Left forelimb (tissue), 1 donor: Measurements from ENCODE around the gene DGKB.
"Not testable (repeated sequence)": the region's sequence is repeated elsewhere in the genome, so short reads cannot be mapped to it uniquely, and the experiment has no call there.

Experiments
- DNase-seq: peaks from one replicate; pipeline ENCODE4 v3.0.0-alpha.2; 2018; ENCODE audit warnings: low spot score

DGKB gene

GRCh38 chr7:14289957-14290356 lies 612.6 kb downstream of the DGKB start:
- no peak for DNase-seq

- no peak for DNase-seq
Observed at GRCh38 chr7:14288701-14289100, 613.9 kb downstream of the DGKB start.

- DNase-seq, result no peak
Observed at GRCh38 chr7:14287398-14287797, 615.2 kb downstream of the DGKB start.

GRCh38 chr7:14286036-14286435 lies 616.5 kb downstream of the DGKB start:
- DNase-seq, result no peak

- DNase-seq, result not testable (repeated sequence)
Observed at GRCh38 chr7:14279065-14279871, 623.3 kb downstream of the DGKB start.

GRCh38 chr7:14275356-14275755 lies 627.2 kb downstream of the DGKB start:
- no peak for DNase-seq

GRCh38 chr7:14271441-14271840 lies 631.1 kb downstream of the DGKB start:
- DNase-seq, result no peak

GRCh38 chr7:14270099-14270498 lies 632.5 kb downstream of the DGKB start:
- DNase-seq, result no peak

- DNase-seq, result no peak
Observed at GRCh38 chr7:14260011-14260410, 642.5 kb downstream of the DGKB start.

GRCh38 chr7:14258861-14259260 lies 643.7 kb downstream of the DGKB start:
- no peak for DNase-seq

- DNase-seq, result no peak
Observed at GRCh38 chr7:14258441-14258840, 644.1 kb downstream of the DGKB start.

- no peak for DNase-seq
Observed at GRCh38 chr7:14252458-14252857, 650.1 kb downstream of the DGKB start.

- no peak for DNase-seq
Observed at GRCh38 chr7:14242175-14242574, 660.4 kb downstream of the DGKB start.

GRCh38 chr7:14236834-14237233 lies 665.7 kb downstream of the DGKB start:
- no peak for DNase-seq

GRCh38 chr7:14235056-14235455 lies 667.5 kb downstream of the DGKB start:
- no peak for DNase-seq

GRCh38 chr7:14233868-14234369 lies 668.6 kb downstream of the DGKB start:
- no peak for DNase-seq

GRCh38 chr7:14233076-14233867 lies 669.3 kb downstream of the DGKB start:
- DNase-seq, result no peak

- no peak for DNase-seq
Observed at GRCh38 chr7:14229047-14229446, 673.5 kb downstream of the DGKB start.

- no peak for DNase-seq
Observed at GRCh38 chr7:14228341-14228740, 674.2 kb downstream of the DGKB start.

- DNase-seq, result no peak
Observed at GRCh38 chr7:14226126-14226525, 676.4 kb downstream of the DGKB start.

- no peak for DNase-seq
Observed at GRCh38 chr7:14219125-14219524, 683.4 kb downstream of the DGKB start.

GRCh38 chr7:14218338-14218737 lies 684.2 kb downstream of the DGKB start:
- DNase-seq, result no peak

- no peak for DNase-seq
Observed at GRCh38 chr7:14209896-14210484, 692.6 kb downstream of the DGKB start.
